Occipital lobe (tissue), 2 donors: ENCODE measurements around the gene CTTN. TPM values are rescaled to one million over a fixed set of nuclear protein-coding genes. Genes with fewer than 3 reads are reported as not detected.
"Not testable (repeated sequence)": the region's sequence is repeated elsewhere in the genome, so short reads cannot be mapped to it uniquely, and the experiment has no call there.

Source experiments
- DNase-seq: peaks from one replicate; lab custom pipeline; 2025; lab: John Stamatoyannopoulos, UW
- total RNA-seq: library from RNA; depleted of rRNA; stranded (reverse); fragments of >200 nt; gene quantifications from one replicate; pipeline ENCODE4 v1.2.3, GENCODE V29; 2014

CTTN gene
- total RNA-seq, 1 donor from 2014 or later = 81.3 TPM

DNA sequence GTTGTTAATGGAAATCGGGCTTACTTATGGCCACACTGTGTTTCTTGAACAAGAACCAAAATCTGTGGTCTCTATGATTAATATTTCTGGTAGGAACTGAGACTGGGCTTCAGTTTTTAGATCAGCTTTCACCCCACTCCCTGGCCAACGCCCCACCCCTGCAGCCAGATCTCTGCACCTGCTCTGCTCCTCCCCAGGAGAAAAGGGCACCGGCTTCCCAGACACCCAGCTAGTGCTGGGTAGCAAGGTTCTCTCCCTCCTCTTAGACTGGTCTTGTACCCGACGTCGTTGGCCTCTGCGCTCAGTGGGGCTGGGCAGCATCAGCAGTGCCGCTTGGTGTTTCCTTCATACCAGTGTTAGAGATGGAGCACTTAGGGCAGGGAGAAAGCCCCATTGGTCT is 17.0 kb upstream of the CTTN start:
- no peak for DNase-seq

DNA sequence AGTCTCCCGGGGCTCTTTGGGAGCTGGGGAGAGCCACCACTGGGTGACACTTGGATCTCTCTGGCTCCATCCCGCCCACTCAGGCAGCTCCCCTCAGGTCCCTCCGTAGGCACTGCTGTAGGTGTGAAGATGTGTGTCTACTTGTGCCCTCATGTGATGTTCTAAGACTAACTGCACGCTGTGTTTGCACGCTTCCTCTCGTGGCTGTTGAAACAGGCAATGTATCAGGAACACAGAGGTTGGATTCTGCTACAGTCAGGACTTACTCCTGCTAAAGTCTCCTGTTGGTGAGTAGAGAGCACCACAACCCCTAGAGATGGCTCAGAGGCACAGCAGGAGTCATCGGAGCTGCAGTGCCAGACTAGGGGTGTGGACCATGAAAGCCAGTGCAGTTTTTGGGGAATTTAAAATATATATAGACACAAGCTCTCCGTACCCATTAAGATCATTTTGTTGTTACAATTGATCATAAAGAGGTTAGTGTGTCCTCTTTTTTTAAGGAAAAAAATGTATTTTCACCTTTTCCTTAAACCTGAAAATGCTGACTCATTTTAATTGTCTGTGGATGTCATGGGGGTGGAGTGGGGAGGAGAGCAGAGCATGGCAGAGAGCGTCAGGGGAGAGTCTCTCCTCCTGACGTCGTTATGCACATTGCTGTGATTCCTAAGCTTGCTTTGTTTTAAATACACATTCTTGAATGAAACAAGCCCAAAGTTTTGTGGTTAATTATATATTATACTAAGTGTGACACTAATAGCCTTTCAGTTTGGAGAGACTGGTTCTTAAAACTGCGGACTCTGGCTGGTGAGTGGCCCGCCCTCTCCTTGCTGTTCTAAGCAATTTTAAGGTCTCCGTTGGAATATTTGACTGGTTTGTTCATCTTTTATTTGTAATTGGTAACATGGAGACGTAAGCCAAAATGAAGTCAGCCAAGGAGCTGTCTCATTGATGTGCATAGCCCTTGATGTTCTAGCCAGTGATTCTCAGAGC is 16.2 kb upstream of the CTTN start:
- DNase-seq = no peak

DNA sequence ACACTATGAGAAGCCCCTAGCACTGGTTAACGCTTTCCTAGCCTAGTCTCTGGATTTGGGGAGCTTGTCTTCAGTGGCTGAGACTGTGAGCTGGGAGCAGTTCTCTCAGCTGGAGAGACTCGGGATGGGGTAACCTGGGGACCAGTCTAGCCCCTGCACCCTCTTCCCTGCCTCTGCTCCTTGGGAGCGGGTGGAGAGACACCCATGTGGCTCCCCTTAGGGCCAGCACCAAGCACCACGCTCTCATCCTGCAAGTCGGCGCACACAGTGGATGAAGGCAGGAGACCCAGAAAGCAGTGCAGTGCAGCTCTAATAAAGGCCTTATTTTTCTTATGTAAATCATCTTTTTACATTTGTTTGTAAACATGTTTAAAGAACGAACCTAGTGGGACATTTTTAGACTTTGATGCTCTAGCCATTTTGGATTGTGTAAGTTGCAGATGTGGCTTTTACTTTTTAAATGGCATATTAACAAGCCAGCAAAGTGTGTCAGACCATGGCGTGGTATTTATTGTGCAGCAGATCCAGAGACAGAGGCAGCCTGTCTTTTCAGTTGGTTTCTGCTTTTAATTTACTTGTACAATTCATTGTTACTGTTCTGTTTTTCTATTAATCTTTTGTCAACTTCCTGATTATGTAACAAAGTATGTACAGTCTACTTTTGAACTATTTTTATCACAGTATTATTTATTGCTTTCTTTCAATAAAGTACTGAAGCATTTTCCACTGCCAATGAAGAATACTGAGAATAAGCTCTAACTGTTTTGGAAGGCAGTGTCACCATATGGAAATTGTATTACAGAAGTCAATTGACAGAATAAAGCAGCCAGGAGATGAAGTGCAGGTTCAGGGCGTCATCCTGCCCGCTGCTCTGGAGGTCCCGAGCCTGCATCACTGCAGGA is 14.4 kb upstream of the CTTN start:
- no peak for DNase-seq

DNA sequence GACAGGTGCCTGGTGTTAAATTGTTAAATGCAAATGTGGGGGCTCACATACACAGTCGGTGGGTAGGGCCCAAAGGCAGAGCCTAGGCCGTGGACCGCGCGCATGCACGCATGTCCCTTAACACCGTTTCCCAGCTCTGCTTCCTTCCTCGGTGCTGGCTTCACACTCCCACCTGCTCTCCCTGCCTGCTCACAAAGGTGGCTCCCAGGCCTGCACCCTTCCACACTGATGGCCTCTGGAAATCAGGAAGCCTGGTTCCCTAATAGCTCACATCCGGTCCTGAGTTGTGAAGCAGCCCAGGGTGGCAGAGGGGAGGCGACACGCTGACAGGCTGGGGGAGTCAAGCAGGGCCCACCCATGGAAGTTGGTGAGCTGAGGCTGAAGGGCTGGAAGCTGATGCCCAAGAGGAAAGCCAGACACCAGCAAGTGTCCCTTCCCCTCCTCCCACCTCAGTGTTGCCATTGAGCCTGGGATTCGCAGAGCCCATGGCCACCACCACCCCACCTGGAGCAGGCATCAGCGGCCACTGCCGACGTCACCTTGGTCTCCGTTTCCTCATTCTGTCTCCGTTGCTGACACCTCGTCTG is 13.7 kb upstream of the CTTN start:
- no peak for DNase-seq

DNA sequence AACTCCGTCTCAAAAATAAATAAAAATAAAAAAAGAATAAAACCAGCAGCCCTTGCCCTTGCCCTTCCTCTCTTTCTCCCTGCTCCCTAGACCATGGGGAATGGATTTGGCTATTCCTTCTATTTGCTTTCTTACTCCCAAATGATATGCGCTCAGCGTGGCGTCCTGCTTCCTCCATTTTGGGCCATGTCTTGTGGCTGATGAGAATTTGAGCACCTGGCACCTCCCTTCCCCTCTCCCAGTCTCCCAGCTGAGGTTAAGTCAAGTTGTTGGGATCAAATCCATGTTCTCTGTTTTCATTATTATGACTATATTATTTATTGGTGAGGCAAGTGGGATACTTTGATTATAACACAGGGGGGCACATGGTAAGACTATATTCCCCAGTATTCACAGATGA is 10.8 kb upstream of the CTTN start:
- DNase-seq = no peak

DNA sequence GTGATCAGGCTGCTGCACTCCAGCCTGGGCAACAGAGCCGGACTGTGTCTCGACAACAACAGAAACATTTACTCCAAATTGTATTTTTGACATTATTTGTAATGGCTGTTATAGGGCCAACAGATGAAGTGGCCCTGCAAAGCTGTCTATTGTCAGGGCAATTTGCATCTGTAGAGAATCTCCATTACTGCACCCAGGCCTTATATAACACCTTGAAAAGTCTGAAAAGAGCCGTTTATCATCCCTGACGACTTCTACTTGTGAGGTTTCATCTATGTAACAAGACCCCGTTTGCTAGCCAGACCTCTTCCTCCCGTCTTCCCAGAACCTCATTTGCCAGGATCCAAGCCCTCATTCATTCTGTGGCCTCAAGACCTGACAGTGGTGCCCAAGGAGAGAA is 9.1 kb upstream of the CTTN start:
- DNase-seq = no peak

DNA sequence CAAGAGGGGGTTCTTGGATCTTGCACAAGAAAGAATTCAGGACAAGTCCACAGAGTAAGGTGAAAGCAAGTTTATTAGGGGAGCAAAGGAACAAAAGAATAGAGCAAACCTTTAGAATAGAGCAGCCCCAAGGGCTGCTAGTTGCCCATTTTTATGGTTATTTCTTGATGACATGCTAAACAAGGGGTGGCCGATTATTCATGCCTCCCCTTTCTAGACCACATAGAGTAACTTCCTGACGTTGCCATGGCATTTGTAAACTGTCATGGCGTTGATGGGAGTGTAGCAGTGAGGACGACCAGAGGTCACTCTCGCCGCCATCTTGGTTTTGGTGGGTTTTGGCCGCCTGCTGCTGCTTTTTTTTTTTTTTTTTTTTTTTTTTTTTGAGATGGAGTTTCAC is 7.4 kb upstream of the CTTN start:
- DNase-seq = not testable (repeated sequence)

DNA sequence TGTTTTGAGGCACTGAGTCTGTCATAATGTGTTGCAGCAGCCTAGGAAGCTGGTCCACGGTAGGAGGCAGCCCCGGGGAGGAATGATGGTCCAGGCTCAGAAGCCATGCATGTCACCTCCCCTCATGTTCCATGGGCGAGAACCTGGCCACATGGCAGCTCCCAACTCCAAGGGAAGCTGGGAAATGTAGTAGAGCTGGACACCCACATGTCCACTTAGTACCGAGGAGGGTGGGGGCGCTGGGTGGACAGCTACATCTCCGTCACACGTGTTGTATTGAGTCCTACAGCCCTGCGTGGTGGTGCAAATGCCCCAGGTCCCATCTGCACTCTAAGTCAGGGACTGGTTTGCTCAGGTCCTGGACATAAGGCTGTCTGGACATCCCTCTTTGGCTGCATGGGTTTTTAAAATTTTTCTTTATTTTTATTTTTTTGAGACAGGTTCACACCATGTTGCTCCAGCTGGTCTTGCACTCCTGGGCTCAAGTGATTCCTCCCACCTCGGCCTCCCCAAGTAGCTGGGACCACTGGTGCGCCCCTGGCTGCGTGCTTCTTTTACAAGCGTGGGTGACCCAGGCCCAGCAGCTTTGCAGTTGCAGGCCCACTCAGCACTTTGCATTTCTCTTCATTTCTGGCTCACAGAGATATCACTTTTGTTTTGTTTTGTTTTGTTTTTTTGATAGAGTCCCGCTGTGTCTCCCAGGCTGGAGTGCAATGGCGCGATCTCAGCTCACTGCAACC is 3.9 kb upstream of the CTTN start:
- DNase-seq = no peak

DNA sequence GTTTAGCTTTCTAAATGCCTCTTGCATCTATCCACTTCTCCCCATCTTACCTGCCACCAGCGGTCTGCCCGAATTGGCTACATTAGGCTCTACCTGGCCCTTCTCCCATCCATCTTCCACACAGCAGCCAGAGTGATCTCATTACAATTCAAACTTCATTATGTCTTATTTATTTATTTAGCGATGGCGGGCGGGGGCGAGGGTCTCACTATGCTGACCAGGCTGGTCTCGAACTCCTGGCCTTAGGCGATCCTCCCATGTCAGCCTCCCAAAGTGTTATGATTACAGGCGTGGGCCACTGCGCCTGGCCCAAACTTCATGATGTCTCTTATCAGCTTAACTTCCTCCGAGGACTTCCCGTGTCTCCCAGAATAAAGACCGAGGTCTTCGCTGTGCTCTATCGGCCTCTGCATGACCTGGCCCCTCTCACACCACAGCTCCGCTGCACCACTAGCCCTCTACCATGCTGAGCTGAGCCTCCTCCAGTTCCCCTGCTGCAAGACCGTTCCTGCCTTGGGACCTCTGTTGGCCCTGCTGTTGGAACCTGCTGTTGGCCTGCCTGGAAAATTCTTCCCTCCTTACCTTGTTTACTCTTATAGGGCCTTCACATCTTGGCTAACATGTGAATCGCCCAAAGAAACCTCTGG is 870 bp upstream of the CTTN start:
- no peak for DNase-seq

DNA sequence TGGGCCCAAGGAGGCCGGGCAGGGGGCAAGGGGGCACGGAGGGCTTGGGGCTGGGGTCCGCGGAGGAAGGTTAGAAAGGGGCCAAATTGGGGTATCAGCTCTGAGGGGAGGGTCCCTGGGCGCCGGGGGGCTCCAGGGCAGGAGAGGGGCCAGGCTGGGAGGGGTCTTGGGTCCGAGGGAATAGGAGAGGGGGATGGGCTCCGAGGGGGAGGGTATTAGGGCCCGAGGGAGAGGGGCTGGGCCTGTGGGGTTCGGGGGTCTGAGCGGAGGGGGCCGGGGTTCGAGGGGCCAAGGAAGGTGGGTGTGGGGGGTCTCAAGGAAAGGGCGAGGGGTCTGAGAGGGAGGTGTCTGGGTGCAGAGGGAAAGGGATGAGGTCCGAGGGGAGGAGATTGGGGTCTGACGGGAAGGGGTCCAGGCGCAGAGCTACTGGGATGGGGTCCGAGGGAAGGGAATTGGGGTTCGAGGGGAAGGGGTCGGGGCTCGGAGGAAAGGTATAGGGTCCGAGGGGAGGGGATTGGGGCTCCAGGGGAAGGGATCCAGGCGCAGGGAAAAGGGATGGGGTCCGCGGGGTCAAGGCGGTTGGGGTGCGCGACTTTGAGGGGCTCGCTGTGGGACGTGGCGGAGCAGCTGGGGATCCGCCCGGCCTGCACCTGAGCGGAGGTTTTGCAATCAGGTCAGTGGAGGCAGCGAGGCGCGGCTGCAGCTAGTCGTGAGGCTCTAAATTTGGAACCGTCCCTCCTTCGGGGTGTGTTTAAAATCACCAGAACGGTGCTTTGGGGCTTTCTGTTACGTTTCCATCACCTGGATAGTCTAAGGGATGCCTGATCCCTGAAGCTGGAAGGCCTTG is 728 bp downstream of the CTTN start:
- no peak for DNase-seq

DNA sequence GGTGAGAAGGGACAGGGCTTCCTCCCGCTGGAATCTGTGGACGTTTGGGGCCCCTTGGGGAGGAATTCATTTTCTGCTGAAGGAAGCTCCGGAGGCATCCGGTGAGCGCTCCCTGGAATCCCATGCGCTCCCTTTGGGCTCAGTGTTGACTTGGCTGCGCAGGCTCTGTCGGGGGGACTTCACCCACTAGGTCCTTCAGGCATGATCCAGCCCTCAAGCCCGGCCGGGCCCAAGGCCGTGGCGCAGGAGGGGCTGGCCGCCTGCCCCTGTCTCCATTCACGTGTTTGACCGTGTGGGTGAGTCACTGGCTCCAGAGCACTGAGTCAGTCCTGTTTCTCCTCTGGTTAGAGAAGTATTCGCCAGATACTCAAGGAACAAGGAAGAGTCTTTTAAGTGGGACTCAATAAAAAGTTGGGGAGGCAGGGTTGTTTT is 1.4 kb downstream of the CTTN start:
- peak; percentile 73 for DNase-seq

DNA sequence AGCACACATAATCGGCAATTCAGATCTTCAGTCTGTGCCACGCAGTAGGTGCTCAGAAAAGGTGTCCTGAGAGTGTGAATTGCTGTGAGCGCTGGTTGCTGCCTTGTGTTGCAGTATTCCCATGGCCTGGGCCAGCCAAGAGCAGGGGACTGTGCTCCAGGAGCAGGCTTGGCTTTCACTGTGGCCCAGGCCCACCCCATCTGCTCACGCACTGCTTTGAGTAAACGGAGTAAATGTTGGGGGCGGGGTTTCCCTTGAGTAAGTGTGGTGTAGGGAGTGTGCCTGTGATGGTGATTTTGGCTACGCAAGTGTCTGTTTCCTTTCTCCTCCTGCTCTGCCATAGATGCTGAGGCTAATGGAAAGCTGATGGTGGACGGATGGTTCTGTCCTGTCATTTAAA is 2.3 kb downstream of the CTTN start:
- DNase-seq = no peak

DNA sequence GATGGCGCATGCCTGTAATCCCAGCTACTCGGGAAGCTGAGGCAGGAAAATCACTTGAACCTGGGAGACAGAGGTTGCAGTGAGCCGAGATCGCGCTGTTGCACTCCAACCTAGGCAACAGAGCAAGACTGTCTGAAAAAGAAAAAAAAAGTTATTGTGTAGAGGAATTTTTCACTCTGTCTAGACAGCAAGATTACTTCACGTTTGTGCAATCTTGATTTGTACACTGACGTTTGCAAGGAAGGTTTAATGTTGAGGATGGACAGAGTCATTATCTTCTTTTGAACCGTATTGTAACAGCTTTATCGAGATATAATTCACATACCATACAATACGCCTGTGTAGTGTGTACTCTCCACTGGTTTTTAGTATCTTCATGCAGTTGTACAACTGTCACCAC is 3.7 kb downstream of the CTTN start:
- no peak for DNase-seq

DNA sequence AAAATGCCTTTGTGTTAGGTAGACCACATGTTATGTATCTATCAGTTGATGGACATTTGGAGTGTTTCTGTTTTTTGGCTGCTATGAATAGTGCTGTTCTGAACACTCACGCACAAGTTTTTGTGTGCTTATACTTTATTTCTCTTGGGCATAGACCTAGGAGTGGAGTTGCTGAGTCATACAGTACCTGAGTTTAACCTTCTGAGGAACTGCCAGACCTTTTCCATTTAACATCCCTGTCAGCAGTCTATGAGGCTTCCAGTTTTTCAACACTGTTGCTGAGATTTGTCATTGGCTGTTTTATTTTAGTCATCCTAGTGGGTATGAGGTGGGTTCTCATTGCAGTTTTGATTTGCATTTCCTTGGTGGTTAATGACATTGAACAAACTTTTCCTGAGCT is 4.4 kb downstream of the CTTN start:
- no peak for DNase-seq

DNA sequence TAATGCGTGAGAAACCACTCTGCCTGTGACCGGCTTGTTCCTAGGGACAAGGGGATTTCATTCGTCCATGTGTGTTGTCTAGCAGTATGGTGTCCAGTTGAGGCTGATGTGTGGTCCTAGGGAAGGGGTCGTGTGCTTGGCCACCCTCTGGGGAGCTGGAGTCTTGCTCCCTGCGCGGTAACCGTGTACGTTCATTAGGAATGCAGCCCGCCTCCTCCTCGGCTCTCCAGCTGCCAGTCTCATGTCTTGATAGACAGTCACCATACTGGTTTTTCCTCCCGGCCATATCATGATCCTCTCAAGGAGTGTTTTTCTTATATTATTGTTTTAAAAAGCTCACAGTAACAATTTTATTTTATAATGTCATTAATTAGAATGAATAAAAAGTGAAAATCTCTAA is 5.9 kb downstream of the CTTN start:
- no peak for DNase-seq

DNA sequence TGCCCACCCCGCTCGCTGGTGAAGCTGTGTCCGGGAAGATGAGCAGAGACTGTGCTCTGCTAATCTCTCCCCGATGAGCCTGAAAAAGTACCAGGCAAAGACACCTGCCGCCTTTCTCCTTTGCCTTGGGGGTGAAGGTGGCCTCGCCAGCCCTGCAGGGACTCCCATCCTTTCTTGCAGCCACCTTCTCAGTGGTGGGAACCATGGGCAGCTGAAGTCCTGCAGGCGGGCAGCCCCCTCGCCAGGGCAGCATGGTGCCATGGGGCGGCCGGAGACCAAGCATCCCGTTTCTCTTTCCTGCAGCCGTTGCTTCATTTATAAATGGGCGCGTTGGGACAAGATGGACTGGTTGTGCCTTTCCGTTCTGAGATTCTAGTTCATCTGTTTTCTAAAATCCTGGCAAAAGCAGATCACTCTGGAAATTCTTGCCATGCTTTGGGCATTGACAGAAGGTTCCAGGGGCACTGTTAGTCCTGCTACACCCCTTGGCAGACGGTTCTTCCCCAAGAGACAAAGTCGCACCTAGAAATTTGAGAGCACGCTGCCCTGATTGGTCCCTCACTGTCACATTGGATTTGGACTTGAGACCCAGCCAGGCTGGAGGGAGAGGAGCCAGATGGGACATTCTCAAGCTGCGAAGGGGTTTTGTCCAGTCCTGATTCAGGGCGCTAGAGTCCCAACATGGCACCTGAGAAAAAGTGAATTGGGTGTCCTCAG is 7.5 kb downstream of the CTTN start:
- no peak for DNase-seq

DNA sequence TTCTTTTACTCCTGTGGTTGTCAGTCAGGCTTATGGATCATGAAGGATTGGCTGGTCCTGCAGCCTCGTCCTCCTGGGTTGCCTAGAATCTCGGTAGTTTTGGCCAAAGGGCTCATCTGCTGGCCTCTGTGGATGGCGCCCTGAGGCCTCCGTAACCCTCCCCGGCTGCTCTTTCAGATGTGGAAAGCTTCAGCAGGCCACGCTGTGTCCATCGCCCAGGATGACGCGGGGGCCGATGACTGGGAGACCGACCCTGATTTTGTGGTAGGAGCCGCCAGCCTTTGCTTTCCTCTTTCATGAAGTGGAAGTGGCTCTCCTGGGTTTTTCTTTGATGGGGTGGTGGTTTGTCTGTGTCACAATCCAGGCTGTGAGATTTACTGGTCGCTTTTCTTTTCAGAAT is 8.8 kb downstream of the CTTN start:
- DNase-seq = no peak

DNA sequence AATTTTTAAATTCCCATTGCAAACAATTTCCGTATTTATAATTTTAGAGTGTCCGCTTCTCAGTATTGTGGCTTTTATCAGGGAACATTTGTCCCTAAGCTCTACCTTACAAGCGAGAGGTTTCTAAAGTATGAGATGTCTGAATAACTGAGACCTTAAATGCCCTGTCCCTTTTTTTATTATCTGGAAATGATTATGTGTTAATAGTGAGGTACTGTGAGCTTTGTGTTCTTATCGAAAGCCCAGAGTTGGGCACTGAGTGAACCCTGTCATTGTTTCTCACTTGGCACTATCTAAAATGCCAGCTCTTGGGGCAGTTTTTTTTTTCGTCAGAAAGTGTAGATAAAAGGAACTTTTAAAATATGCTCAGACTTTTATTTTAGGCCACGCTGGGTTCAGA is 9.5 kb downstream of the CTTN start:
- DNase-seq = no peak

DNA sequence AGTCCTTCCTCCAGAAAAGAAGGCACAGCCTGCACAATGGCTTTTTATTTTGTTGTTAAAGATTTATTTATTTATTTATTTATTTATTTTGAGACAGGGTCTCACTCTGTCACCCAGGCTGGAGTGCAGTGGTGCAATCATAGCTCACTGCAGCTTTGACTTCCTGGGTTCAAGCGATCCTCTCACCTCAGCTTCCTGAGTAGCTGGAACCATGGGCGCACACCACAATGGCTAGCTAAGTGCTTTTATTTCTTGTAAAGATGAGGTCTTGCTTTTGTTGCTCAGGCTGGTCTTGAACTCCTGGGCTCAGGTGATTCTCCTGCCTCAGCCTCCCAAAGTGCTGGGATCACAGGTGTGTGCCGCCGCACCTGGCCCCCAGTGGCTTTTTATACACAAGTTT is 10.0 kb downstream of the CTTN start:
- not testable (repeated sequence) for DNase-seq
